Measurements from ENCODE around the gene PPP1R18.
A peak's percentile ranks its signal among the peaks of the same experiment; 100 is the strongest.

Gene PPP1R18

DNA sequence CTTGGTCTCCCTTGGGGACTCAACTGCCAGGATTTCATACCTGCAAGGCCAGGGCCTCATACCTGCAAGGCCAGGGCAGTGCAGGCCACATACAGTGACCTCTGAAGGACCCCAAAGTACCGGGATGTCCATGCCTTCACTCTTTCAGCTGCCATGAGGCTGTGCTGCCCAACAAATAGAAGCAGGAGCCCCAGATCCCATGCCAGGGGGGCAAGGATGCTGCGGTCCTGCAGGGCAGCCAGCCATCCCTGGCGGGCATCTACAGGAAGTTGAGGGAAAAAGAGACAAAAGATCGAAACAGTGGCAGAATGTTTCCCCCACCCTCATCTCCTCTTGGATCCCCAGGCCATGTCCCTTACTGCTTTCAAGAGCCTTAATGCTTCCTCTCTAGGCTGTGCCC lies 3.5 kb upstream of the PPP1R18 start:
- peak overlapping the region; percentile 76 for H3K4me3 ChIP-seq (ENCODE audit: low read length)
- no peak for DNase-seq (ENCODE audit: low read depth)
- TF ChIP-seq, protein P1, sequence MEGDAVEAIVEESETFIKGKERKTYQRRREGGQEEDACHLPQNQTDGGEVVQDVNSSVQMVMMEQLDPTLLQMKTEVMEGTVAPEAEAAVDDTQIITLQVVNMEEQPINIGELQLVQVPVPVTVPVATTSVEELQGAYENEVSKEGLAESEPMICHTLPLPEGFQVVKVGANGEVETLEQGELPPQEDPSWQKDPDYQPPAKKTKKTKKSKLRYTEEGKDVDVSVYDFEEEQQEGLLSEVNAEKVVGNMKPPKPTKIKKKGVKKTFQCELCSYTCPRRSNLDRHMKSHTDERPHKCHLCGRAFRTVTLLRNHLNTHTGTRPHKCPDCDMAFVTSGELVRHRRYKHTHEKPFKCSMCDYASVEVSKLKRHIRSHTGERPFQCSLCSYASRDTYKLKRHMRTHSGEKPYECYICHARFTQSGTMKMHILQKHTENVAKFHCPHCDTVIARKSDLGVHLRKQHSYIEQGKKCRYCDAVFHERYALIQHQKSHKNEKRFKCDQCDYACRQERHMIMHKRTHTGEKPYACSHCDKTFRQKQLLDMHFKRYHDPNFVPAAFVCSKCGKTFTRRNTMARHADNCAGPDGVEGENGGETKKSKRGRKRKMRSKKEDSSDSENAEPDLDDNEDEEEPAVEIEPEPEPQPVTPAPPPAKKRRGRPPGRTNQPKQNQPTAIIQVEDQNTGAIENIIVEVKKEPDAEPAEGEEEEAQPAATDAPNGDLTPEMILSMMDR (conservative IDR thresholded peaks at IDR 0.05; ENCODE audit: low read depth, low read length): no peak

DNA sequence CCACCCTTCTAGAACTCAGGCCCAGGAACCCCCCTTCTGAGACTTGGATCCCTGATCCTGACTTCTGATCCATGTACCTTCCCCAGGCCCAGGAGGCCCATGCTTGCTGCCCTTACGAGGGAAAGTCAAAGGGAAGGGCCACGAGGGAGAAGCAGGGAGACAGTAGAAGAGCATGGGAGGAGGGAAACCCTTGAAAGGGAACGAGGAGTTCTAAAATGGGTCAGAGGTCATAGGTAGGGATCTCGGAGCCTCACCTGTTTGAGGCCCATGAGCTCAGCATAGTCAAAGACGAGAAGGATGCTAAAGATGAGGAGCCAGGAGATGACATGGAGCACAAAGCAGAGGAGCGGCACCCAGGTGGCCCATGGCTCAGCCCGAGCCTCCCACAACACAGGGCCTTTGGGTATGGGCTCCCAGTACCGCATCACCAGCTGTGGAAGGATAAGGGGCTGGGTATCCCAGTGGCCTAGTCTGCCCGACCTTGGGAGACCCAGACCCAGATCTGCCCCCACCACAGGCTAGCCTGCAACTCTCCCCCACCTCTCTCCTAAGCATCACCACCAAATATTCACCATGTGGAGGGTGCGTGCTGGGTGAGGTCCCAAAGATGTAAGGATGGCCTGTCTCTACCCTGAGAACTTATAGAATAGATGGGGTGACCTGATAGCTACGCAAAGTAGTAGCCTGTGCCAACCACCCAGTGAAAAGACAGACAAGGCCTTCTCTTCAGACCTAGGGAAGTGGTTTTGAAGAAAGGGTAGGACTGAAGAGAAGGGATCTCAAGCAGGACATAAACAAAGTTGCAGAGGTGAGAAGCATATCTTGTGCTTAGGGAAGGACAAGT lies 2.8 kb upstream of the PPP1R18 start:
- no peak overlapping the region for H3K4me3 ChIP-seq (ENCODE audit: low read length)
- TF ChIP-seq, protein P1 (conservative IDR thresholded peaks at IDR 0.05; ENCODE audit: low read depth, low read length): no peak
- no peak for DNase-seq (ENCODE audit: low read depth)

DNA sequence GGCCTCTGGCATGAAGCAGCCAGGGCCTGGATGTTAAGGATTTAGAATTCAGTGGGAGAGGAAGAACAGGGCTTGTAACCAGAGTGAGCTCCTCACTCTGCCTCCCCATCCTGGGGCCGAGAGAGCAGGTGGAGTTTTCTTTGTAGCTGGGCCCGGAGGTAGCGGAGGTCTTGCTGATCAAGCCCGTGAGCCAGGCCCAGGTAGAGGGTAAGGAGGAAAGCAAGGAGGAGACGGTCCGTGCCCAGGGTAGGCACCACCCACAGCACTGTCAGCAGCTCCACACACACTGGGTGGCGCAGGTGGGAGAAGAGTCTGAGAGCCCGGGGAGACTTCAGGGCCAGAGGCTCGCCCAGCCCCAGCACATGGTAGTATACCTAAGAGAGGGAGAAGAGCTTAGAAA lies 2.1 kb upstream of the PPP1R18 start:
- no peak for DNase-seq (ENCODE audit: low read depth)
- no peak overlapping the region for H3K4me3 ChIP-seq (ENCODE audit: low read length)
- TF ChIP-seq, protein P1 (conservative IDR thresholded peaks at IDR 0.05; ENCODE audit: low read depth, low read length): no peak

DNA sequence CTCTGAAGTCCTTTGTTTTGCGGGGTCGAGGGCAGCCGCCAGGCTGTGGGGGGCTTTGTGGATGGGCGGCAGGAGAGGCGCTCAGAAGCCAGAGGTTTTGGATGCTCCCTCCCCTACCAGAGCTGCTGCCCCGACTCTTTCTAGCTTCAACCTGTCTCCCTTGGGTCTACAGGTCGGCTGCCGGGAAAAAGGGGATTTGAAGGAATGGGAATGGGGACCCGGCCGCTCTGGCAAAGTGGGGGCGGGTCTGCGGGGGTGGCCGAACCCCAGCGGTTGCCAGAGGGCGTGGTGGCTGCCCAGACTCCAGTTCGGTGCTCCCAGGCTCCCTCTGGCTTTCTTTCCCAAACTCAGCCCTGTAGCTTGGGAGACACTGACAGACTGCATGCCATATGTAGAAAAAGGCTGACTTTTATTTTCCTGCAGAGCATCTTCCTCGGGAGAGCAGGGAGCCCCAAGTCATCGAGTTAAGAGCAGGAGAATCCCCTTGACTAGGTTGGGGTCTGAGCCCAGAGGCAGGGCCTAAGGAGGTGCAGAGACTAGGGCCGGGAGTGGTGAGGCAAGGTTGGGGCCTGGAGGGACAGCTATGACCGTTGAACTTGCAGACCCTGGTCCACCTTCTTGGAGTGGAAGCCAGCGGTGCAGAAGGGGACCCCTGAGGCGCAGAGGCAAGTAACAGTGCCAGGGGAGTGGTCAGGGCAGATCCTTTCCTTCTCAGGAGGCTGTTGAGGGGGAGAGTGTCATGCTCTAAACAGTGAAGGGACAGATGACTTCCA lies 1.4 kb upstream of the PPP1R18 start:
- peak overlapping the region; percentile 84 for H3K4me3 ChIP-seq (ENCODE audit: low read length)
- DNase-seq (ENCODE audit: low read depth): no peak
- TF ChIP-seq, protein P1 (conservative IDR thresholded peaks at IDR 0.05; ENCODE audit: low read depth, low read length): peak; percentile 29

DNA sequence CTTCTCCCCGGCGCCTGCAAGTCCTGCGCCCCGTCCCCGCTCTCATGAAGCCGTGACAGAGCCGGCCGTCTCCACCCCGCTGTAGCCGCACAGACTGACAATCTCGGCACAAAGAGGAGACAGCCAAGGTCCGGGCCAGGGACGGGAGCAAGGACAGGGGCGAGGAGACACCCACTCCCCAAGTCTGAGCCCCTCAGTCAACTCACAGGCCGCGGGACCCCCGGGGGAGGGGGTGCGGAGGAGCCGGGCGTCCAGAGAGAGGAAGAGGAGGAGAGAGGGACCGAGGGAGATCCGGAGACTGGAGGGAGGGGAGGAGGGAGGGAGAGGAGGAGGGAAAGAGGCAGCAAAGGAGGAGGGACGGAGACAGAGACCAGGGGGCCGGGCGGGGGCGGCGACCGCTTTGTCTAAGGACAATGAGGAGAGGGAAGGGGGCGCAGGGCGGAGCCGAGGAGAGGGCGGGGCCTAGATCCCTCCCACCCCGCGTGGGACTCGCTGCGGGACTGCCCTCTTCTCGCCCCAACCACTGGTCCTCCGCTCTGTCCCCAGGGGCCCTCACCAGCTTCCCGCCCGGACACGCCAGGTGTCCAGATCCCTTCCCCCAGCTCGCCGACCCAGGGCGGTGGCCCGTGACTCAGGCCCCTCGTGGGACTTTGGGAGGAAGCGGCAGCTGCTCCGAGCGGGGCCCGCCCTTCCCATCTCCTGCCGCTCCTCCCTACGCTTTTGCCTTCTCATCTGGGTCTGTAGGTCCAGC lies 638 bp upstream of the PPP1R18 start:
- TF ChIP-seq, protein P1 (conservative IDR thresholded peaks at IDR 0.05; ENCODE audit: low read depth, low read length): no peak
- peak overlapping the region; percentile 84 for H3K4me3 ChIP-seq (ENCODE audit: low read length)
- DNase-seq (ENCODE audit: low read depth): no peak

DNA sequence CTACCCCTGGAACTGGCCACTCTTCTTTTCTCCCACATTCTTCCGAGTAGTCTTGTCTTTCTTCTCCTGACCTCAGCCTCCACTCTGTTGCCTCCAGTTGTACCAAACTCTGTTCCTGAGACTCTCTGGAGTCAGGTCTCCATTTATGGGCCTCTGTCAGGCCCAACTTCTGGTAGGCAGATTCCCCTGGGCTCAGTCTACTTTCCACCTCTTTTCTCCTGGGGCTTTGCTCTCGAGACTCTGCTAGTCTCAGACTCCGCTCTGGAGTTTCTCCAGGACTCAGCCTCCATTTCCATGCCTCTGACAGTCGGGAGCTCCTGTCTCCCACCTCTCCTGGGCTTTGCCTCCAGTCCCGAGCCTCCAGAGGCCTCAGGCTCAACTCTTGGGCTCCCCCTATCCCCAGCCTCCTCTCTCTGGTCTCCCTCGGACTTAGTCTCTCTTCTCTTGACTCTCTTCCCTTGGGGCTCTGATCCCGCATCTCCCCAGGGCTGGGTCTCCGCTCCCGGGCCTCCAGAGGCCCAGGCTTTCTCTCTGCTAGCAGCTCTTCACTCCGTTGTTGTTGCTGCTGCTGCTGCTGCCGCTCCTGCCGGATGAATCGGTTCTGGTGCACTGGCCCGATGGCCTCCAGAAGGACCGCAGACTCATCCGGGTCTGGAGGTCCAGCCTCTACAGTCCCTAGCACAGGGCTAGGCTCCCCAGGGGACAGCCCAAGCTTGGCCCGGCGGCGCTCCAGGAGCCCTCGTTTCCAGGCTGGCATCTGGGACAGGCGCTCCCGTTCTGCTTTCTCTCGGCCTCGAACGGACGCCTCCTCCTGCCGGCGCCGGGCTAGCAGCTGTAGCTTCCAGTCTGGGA lies 1.1 kb downstream of the PPP1R18 start:
- TF ChIP-seq, protein P1 (conservative IDR thresholded peaks at IDR 0.05; ENCODE audit: low read depth, low read length): peak; percentile 21
- peak overlapping the region; percentile 84 for H3K4me3 ChIP-seq (ENCODE audit: low read length)
- DNase-seq (ENCODE audit: low read depth): no peak

Measured in retinal pigment epithelial cell (primary cell).